NOMO-1 (cell line): ENCODE measurements around the gene GMDS.

Experiments
- DNase-seq, 2 experiments: peaks; one replicate each; lab custom pipeline; 2025; ENCODE audit not compliant: unreplicated experiment in 2 of 2; lab: John Stamatoyannopoulos, UW

Gene GMDS

DNA sequence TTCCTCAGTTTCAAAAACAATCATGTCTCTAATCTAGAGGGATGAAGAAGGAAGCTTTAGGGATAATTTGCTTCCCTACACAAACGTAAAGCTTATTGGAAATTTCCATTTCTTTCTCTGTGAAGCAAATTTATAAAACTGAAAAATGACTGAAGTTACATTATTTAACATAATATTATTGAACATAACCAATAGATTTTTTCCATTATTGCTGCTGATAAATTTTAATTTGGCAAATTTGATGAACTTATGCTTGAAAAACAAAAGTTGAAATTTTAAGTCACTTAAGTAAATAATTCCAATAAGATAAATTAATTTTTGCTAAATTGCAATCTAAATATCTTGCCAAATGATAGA lies 140.9 kb downstream of the GMDS start:
- no peak for DNase-seq

DNA sequence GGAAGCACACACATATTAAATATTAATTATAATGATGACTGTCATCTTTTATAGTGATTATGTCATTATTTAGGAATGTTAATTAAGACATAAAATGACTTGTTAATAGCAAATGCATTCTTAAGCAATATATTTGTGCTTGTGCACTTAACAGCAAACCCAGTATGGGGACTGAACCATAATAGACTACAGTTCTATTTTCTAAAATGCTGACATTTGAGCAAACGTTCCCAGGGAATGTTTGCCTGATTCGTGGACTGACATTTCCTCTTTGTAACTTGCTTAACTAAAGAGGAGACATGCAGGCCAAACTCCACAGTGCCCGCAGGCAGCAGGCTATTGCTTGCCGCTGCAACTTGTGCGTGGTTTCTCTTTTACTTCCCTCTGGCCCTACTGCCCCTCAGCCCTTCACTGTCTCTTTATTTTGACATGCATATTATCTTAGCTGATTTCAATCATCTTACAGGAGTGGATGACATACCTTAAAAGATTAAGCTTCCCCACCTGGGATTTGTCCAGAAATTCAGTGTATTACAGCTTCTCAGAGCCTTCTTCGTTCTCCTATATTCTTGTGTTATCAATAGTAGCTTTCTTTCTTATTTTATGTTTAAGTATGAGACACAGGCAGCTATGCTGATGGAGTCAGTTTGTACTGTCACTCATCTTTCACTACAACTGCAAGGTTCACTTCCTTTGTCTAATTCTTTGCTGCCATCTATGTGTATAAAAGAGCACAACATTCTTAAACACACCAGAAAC lies 141.5 kb downstream of the GMDS start:
- peak; percentile 67 to 87 for DNase-seq

DNA sequence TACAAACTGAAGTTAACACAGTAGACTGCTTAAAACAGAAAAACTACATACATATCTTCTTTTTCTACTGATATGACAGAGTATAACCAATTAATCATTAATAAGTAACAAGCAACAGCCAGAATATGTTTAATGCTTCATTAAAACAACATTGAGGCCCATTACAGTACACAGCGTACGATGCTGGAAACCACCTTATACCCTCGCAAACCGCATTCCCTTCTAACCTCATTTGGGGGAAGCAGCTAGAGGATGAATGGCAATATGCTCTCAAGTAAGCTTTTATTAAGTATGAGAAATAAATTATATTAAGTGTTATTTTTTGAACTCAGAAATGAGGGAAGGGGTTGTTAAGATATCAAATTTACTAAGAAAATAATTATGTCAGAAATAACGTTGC lies 142.4 kb downstream of the GMDS start:
- DNase-seq: peak in 1 of 2 experiments; percentile 0

DNA sequence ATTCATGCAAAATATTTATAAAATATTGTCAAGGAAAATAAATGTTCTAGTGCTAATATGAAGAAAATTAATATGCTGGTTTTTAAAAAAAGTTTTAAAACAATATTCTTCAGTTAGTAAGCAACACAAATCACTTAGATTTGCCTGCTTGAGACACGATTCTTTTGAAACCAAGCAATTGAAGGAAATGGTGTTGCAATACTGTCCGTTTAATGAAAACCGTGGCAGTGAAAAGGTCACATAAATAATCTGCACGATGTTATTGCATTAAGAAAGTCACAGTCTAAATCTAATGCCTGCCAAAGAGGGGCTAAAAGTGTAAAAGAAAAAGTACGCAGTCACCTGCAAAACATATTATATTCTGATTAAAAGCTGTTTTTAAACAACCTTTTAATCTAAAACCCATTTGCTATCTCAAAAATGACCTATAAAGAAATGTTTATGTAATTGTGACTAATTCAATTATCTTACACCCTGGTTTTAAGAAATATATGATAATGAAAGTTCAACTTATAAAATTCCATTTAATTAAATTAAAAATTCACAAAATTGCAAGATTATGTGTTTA lies 143.0 kb downstream of the GMDS start:
- peak; percentile 31 to 81 for DNase-seq

DNA sequence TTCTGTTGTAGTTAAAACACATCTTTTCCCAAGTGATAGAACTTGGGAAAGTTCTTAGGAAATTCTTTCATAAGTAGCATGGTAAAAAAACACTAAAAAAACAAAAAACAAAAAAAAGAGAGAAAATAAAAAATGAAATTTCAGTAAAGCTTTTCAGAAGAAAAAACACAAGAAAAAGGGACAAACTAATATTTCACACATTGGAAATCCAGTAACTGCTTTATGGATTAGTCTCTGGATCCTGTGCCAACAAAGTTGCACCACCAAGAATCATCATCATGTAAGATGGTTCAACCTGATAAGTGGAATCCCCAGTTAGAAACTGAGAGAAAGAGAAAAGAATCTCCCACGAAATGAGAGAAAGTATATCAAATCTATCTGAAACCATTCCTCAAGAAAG lies 144.2 kb downstream of the GMDS start:
- no peak for DNase-seq

DNA sequence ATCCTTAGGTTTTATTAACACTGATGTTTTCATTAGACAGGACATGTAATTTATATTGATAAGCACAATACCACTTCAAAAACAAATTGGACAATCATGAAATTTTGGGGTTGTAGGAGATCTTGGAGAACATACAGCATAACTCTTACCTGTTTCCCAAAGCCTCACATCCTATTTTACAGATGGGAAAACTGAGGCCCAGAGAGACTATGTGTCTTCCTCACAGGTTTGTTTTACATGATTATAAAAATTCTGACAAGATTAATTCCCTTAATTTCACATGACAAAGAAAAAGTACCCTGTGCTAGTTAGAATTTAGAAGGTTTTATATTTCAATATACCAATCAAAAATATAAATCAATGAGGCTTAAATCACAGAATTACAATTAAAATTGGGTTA lies 145.5 kb downstream of the GMDS start:
- no peak for DNase-seq

DNA sequence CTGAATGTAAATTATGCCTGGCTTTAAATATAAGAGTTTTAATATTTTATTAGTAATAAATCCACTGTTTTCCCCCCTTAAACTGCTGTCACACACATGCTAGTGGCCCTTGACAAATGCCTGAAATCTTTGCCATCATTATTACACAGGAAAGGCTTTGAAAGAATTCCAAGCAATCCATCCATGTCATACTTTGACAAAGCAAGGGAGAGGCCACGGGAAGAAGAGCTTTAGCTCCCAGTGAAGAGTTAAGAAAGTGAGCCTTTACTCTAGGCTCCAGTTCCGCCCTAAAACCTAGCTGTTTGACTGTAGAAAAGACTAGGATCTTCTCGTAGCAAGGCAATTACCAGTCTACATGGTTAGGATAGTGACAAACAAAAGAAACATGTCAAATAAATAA lies 147.9 kb downstream of the GMDS start:
- no peak for DNase-seq

DNA sequence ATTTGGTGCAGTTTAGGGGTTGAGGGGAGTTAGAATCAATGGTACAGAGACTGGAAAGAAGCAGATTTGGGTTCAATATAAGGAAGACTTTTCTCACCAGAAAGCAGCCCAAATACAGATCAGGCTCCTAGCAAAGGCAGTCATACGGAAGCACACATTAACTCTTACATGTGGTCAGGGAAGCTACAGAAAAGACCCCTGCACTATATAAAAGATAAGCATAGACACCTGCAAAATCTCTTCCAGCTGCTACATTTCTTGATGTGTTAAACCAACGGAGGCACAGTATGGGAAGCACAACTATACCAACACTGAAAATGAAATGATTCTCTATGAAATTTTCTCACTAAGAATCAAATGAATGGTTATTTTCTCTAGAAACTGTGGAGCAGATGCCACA lies 150.8 kb downstream of the GMDS start:
- DNase-seq: no peak

DNA sequence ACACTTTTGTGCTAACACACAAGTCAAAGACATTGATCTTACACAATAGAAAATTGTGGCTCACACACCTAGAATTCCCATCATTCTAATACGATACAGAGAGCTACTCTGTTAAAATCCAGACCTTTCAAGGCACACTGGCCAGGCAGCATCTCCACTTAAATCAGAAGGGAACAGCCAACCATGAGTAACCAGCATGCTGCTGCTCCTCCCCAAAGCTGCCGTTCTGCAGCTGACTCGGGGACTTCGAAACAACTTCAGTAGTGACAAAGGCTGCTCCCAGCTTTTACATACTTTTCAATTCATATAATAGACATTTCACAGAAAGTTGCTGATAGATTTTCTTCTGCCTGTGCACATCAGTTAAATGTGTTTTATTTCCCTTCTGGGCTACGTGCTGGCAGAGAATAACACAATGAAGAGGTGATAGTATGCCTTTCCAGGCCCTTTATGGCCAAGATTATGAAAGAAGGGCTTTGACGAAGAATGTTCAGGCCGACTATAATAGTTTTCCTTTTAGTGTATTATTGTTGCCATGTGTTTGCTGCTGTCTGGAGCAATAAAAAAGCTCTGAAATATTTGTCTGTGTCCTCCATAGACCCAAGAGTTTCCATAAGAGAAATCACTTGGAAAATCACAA lies 159.0 kb downstream of the GMDS start:
- DNase-seq: no peak

DNA sequence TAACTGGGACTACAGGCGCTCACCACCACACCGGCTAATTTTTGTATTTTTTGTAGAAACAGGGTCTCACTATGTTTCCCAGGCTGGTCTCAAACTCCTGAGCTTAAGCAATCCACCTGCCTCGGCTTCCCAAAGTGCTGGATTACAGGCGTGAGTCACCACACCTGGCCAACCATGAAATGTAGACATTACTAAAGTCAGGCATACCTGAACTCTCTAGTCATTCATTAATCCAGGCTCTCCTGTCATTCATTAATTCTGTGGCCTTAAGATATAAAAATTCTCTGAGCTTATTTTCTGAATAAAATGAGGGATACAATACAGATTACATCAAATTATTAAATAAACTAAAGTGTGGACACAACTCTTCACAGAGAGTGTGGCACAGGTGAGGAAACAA lies 159.7 kb downstream of the GMDS start:
- no peak for DNase-seq

DNA sequence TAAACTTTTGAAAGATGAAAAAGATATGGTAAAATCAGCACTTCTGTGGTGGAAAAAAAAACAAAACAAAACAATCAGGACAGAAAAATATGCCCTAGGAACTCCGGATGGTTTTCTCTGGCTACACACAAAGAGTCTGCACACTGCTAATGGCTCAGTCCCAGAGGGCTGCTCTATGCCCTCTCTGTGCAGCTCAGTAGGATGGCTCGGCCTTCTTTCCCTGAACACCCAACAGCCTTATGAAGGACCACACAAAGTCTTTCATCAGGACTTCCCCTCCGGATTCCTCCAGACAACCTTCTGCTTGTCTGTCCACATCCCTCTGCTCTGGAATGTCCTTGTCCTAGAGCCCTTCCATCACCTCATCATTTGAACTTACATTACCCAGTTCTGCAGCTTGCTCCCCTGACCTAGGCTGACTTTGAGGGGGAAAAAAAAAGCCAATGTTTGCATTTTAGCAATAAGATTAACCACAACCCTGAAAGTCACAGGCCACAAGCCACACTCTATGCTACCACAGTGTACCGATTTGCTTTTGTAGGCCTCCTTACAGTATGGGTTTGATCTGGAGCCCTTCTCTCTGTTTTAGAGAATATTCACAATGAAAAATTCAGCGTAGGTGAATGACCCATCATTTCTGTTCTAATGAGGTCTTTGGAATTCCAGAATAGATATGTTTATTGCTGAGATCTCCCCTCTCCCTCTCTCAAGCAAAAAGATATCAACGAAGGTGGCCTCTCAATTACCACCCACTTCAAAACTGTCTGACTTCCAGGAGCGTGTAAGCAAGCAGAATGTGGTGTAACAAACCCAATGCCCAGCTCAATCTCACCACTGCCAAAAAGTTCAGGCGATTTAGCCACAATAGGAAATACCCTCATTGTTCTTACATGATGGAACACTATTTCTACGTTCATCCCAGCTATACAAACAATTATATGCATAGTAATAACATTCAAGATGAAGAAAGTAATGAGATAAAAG lies 164.0 kb downstream of the GMDS start:
- DNase-seq: no peak

DNA sequence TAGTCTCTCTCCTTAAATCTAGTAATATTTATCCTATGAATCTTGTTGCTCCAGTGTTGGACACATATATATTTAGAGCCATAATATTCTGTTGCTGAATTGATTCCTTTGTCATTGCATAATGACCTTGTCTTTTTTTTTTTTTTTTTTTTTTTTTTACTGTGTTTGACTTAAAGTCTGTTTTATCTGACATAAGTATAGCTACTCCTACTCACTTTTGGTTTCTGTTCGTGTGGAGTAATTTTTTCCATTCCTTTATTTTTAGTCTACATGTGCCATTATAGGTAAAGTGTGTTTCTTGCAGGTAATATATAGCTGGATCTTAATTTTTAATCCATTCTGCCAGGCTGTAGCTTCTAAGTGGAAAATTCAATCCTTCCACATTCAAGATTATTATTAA lies 166.5 kb downstream of the GMDS start:
- no peak for DNase-seq

DNA sequence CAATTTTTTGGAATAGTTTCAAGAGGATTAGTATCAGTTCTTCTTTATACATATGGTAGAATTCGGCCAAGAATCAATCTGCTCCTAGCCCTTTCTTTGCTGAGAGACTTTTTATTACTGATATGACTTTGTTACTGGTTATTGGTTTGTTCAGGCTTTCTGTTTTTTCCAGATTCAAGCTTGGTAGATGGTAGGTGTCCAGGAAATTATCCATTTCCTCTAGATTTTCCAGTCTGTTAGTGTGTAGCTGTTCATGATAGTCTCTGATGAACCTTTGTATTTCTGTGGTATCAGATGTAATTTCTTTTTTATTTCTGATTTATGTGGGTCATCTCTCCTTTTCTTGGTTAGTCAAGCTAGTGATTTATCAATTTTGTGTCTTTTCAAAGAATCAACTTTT lies 167.6 kb downstream of the GMDS start:
- no peak for DNase-seq

DNA sequence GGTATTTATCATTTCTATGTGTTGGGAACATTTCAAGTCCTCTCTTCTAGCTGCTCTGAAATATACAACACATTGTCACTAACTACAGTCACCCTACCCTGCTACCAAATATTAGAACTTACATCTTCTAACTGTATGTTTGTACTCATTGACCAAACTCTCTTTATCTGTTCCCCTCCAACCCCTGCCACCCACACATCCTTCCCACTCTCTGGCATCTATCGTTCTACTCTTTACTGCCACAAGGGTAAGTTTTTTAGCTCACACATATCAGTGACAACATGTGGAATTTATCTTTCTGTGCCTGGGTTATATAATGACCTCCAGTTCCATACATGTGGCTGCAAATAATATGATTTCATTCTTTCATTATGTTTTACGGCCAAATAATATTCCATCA lies 171.9 kb downstream of the GMDS start:
- DNase-seq: no peak

DNA sequence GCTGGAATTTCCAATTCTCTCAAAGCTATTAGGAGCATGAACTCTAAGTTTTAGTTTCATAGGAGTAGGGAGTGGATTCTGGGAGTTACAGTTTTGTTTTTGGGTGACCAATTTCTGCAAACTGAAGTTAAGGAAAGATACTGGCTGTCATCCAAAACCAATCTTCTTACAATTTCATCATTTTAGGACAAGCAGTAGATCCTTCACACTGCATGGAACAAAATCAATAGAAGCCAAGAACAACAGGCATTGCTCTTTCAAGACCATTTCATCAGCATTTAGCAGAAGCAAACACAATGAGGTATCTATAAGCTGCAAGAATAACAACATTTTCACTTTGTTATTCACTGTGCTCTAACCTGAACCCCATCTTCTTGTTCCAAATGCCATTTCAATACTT lies 173.0 kb downstream of the GMDS start:
- DNase-seq: no peak

DNA sequence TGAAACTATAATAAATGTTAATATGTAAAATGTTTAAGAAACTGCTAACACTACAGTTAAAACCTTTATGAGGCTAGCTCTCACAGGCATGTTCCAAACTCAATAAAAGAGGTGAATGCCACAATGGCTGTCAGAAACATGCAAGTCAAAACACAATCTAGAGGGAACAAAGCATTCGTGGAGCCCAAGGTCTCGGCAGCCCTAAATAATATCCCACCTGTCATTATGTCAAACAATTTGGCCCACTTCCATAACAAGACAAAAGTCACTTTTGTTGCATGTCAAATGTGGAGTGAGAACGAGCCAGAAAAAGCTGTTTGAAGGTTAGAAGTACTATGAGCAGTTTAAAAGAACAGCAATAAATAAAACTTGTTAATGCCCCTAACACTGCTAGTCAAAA lies 181.9 kb downstream of the GMDS start:
- no peak for DNase-seq

DNA sequence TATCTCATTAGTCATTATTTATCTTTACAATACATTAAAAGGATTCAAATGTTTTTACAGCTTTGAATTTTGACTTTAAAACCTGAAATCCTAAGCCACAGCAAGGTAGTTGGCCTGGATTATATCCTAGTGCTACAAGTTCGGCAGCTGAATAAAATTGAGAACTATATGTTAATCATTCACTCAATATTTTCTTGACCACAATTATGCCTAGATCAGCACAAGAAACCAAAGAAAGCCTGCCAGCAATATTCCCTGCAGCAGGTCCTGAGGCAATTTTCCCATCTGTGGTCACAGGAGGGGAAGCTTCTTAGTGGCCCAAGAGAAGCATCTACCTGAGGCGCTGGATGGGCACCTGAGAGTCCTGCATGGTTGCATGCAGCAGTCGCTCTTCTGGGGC lies 183.5 kb downstream of the GMDS start:
- DNase-seq: no peak

DNA sequence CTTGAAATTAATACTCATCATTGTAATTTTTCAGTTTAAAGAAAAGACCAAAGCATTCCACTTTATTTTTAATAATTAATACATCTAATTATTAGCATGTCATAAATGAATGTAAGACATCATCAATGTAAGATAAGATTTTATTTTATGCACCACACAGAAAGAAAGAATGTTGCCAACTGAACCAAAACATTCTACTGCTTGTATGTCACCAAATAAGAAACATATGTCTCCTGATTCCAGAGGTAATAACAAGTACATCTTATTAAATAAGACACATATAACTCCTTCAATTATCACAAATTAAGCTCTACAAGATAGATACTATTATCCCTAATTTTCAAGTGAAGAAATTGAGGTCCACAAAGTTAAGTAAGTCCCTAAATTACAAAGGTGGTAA lies 189.5 kb downstream of the GMDS start:
- no peak for DNase-seq

DNA sequence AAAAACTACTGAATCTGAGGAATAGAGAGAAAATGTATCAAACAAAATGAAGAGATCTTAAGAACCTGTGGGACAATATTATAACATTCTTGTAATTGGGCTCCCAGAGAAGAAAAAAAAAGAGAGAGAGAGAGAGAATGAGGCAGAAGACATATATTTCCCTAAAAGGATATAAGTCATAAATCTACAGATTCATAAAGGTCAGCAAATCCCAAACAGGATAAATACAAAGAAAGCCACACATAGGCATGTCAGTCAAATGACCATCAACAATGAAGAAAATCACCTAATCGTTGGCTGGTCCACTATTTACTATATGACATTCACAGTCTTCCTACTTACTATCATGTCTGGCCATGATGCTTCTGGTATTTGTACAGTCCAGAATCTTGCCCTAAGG lies 190.3 kb downstream of the GMDS start:
- DNase-seq: no peak

DNA sequence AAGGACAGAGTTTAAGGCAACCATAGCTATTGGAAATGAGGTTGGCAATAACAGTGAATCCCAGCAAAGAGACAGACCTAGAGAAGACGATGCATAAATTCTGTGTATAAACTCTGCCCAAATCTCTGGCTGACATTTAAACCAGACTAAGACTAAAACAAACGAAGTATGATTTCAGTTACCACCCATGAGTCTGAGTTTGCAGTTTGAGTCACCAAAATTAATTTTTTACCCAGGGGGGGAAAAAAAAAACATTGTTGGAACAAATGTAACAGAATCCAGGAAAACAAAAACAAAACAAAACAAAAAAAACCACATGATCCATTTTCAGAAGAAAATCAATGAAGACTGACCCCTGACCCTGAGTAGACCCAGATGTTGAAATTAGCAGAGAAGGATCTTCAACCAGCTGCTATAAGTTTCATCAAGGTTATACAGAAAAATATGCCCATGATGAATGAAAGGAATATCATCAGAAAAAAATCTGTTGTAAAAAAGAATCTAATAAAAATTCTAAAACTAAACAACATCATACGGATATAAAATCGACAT lies 190.8 kb downstream of the GMDS start:
- DNase-seq: no peak

DNA sequence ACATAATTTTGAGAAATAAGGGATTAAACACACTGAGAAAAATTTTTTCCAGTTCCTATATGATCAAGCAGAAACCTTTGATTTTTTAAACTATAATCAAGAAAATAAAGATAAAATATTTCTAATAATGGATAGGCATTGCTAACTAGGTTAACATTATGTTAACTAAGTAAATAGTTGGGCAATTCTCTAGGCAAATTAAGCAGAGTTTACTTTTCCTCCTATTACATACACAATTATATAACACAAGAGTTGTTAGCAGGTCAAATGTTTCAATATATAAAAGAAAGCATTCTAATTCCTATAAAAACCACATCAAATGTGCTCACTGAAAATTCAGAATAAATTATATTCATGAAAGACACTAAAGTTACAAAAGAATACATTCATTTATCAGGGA lies 191.7 kb downstream of the GMDS start:
- DNase-seq: no peak
